Body of pancreas (tissue), 4 donors: ENCODE measurements around the gene PITPNC1. TPM values are rescaled to one million over a fixed set of nuclear protein-coding genes. Genes with fewer than 3 reads are reported as not detected.
"Not testable (repeated sequence)": the region's sequence is repeated elsewhere in the genome, so short reads cannot be mapped to it uniquely, and the experiment has no call there.

Source experiments
- ATAC-seq: fragments of 150-250 bp; one replicate; pipeline ENCODE4 v1.9.1; 2016
- DNase-seq, 4 donors: peaks; one replicate each; pipeline ENCODE4 v3.0.0-alpha.2; 2019
- H3K27ac ChIP-seq, 4 donors: fragments of 200-600 bp; sonication (generic); 1 replicate in 3 of 4; 2 replicates in 1 of 4; pipeline versions ENCODE4 v1.5.1 to v1.6.1; 2016 to 2019; ENCODE audit warnings: mild to moderate bottlenecking in 1 of 4, mixed read lengths in 1 of 4, moderate library complexity in 1 of 4
- H3K27me3 ChIP-seq, 2 donors: fragments of 200-600 bp; sonication (generic); one replicate each; pipeline ENCODE4 v1.6.0; 2016; ENCODE audit warnings: mild to moderate bottlenecking in 1 of 2
- H3K36me3 ChIP-seq, 2 donors: fragments of 200-600 bp; sonication (generic); replicated peaks in 1 of 2; 2 replicates each; pipeline ENCODE4 v1.5.1; 2016; ENCODE audit warnings: low read depth in 2 of 2; ENCODE audit not compliant: insufficient read depth in 1 of 2
- H3K4me1 ChIP-seq: fragments of 200-600 bp; sonication (generic); one replicate; pipeline ENCODE4 v1.6.0; 2016
- H3K4me3 ChIP-seq, 2 donors: fragments of 200-600 bp; sonication (generic); 1 replicate in 1 of 2; 2 replicates in 1 of 2; pipeline ENCODE4 v1.5.1; 2016 to 2019
- H3K9me3 ChIP-seq, 3 donors: fragments of 200-600 bp; sonication (generic); 1 replicate in 2 of 3; 2 replicates in 1 of 3; pipeline ENCODE4 v1.5.1; 2016
- POLR2A ChIP-seq, 3 donors: fragments of 450-650 bp; IDR thresholded peaks; one replicate each; pipeline ENCODE4 v1.6.1; 2016; ENCODE audit warnings: antibody characterized with exemption in 3 of 3, mild to moderate bottlenecking in 2 of 3
- WGBS, 2 donors: methylation state at CpG; one replicate each; pipeline ENCODE4 v1.1.5; 2017; 5-methylcytosine and 5-hydroxymethylcytosine counted together
- intact Hi-C: fragments of 100-400 bp; cut with DNase I; formaldehyde crosslinking; loops from one replicate; pipeline ENCODE4 v1.15.1; 2023
- total RNA-seq, 2 donors: library from RNA; depleted of rRNA; stranded (reverse); fragments of >200 nt; gene quantifications; one replicate each; pipeline ENCODE4 v1.1.0, GENCODE V29; 2016
- TF ChIP-seq, protein P1 (sequence below), 7 experiments: fragments of 450-650 bp in 4 of 7; fragments of 200-600 bp in 3 of 7; sonication (generic) in 3 of 7; IDR thresholded peaks; one replicate each; pipeline ENCODE4 v1.5.1; 2016 to 2019; ENCODE audit warnings: antibody characterized with exemption in 7 of 7

The PITPNC1 gene
- total RNA-seq, 2 donors from 2014 or later = 11.9 to 17.5 TPM

DNA sequence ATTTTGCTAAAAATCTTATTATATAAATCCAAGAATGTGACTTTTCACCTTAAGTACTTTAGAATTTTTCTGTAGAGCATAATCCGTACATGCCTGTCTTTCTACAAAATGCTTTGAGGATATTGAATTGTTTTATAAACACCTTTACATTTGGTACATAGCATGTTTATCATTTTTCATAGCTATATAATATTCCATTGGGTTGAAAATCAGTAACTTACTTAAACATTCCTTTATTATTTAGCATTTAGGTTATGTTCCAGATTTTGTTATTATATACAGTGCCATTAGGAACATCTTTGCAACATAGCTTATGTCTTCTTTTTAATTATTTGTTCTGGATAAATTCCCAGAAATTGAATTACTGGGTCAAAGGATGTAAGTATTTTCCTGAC, 323.6 kb downstream of the PITPNC1 start:
- DNase-seq (no peak), ATAC-seq (no peak)
- intact Hi-C loops = no loop called here
- Histone ChIP-seq H3K27me3 (no peaks in the 10 kb centered on the region), H3K4me1 (peaks cover 5% of the 10 kb centered on the region), H3K4me3 (no peak overlapping the region), H3K9me3 (no peaks in the 10 kb centered on the region), H3K27ac (no peak overlapping the region), H3K36me3 (no peaks in the 10 kb centered on the region)
- WGBS, 2 donors = 74% methylated on average over 1 of the region's 1 CpG
- no peak for TF ChIP-seq POLR2A (IDR thresholded peaks at IDR 0.05)
- TF ChIP-seq, protein P1, sequence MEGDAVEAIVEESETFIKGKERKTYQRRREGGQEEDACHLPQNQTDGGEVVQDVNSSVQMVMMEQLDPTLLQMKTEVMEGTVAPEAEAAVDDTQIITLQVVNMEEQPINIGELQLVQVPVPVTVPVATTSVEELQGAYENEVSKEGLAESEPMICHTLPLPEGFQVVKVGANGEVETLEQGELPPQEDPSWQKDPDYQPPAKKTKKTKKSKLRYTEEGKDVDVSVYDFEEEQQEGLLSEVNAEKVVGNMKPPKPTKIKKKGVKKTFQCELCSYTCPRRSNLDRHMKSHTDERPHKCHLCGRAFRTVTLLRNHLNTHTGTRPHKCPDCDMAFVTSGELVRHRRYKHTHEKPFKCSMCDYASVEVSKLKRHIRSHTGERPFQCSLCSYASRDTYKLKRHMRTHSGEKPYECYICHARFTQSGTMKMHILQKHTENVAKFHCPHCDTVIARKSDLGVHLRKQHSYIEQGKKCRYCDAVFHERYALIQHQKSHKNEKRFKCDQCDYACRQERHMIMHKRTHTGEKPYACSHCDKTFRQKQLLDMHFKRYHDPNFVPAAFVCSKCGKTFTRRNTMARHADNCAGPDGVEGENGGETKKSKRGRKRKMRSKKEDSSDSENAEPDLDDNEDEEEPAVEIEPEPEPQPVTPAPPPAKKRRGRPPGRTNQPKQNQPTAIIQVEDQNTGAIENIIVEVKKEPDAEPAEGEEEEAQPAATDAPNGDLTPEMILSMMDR (IDR thresholded peaks at IDR 0.05) = no peak

DNA sequence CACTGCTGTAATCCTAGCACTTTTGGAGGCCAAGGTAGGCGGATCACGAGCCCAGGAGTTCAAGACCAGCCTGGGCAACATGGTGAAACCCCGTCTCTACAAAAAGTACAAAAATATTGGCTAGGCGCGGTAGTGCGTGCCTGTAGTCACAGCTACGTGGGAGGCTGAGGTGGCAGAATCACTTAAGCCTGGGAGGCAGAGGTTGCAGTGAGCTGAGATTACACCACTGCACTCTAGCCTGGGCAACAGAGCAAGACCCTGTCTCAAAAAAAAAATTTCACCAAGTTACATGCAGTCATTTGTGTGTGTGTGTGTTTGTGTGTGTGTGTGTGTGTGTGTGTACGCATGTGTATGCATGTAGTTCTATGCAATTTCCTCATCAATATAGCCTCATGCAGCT, 325.8 kb downstream of the PITPNC1 start:
- DNase-seq, intact Hi-C loops: not testable (repeated sequence)
- 79 to 84% methylated on average over 8 of the region's 8 CpGs for WGBS, 2 donors

DNA sequence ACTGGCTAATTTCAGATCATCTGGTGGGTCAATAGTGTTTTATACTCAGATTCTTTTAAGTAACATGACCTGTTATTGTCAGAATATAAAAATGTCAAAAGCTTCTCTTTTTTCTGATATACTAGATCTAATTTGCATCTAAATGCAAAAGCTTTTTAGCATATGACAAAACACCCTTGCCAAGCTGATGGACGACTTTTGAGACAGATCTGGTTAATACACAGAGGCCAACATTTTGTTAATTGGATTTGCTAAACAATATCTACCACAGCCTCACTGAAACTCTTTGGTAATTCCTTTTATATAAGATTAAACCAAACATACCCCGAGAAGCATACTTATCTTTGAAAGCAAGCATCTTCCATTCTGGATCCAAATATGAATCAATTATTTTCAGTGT, 330.4 kb downstream of the PITPNC1 start:
- no peak overlapping the region for H3K27ac ChIP-seq
- H3K9me3 ChIP-seq = no peaks in the 10 kb centered on the region
- no peaks in the 10 kb centered on the region for H3K4me1 ChIP-seq
- 60 to 64% methylated on average over 2 of the region's 2 CpGs for WGBS, 2 donors
- TF ChIP-seq, protein P1 (IDR thresholded peaks at IDR 0.05) = no peak
- no peak for TF ChIP-seq POLR2A (IDR thresholded peaks at IDR 0.05)
- intact Hi-C loops = no loop called here
- no peak for DNase-seq
- H3K4me3 ChIP-seq = no peak overlapping the region
- no peaks in the 10 kb centered on the region for H3K27me3 ChIP-seq
- no peak for ATAC-seq
- no peaks in the 10 kb centered on the region for H3K36me3 ChIP-seq

More for the DNA sequence above, 325.8 kb downstream of the PITPNC1 start:
- H3K4me3 ChIP-seq, H3K27me3 ChIP-seq, H3K27ac ChIP-seq, H3K36me3 ChIP-seq, H3K9me3 ChIP-seq, ATAC-seq, H3K4me1 ChIP-seq: not testable (repeated sequence)

DNA sequence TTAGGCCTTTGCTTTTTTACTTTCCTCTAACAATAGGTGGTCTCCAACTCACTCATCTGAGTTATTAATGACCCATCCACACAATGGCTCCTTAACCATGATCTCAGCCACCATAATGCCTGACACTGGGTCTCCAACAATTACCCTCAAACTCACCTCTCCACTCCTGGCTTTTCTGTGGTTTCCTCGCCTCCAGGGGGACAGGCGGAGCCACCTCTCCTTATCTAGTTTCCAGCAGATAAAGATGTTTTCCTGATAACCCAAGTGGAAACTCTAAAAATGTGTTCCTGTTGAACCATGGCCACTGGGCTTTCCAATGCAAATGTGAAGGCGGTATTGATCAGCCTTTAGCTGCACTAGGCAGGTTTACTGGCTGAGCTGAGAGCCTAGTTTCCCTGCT, 331.3 kb downstream of the PITPNC1 start:
- no peak overlapping the region for H3K4me3 ChIP-seq
- H3K9me3 ChIP-seq = no peaks in the 10 kb centered on the region
- TF ChIP-seq POLR2A (IDR thresholded peaks at IDR 0.05) = no peak
- TF ChIP-seq, protein P1 (IDR thresholded peaks at IDR 0.05) = no peak
- no peaks in the 10 kb centered on the region for H3K36me3 ChIP-seq
- 90 to 91% methylated on average over 3 of the region's 3 CpGs for WGBS, 2 donors
- DNase-seq (no peak), ATAC-seq (no peak)
- H3K27me3 ChIP-seq = no peaks in the 10 kb centered on the region
- H3K27ac ChIP-seq = no peak overlapping the region
- no peaks in the 10 kb centered on the region for H3K4me1 ChIP-seq
- intact Hi-C loops = no loop called here

DNA sequence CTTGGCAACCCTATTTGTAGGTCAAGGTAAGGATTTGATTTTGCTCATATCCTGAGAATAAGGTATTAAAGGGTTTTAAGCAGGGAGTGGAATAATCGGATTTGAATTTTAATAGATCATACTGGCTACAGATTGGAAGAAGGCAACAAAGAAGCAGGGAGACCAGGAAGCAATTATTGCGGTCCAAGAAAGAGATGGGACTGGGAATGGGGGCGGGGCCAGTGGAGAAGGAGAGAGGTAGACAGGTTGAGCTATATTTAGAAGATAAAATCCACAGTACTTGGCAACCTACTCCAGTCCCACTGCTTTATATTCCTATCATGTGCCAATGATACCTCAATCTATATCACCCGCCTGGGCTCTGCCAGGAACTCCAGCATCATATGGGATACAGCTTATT, 334.8 kb downstream of the PITPNC1 start:
- ATAC-seq = no peak
- H3K36me3 ChIP-seq = no peaks in the 10 kb centered on the region
- H3K4me1 ChIP-seq = peaks cover 4% of the 10 kb centered on the region
- no peaks in the 10 kb centered on the region for H3K27me3 ChIP-seq
- H3K4me3 ChIP-seq = no peak overlapping the region
- DNase-seq = no peak
- H3K27ac ChIP-seq = no peak overlapping the region
- WGBS, 2 donors = 57 to 63% methylated on average over 4 of the region's 4 CpGs
- H3K9me3 ChIP-seq = no peaks in the 10 kb centered on the region
- intact Hi-C loops = no loop called here
- TF ChIP-seq POLR2A (IDR thresholded peaks at IDR 0.05) = no peak
- TF ChIP-seq, protein P1 (IDR thresholded peaks at IDR 0.05) = no peak
